HepG2 (cell line): ENCODE results near the gene PPP6R2. TPM values are rescaled to one million over a fixed set of nuclear protein-coding genes. Genes with fewer than 3 reads are reported as not detected.
A peak's percentile ranks its signal among the peaks of the same experiment; 100 is the strongest.

ENCODE experiments used
- ATAC-seq: fragments of 200-7000 bp; cut with Tn5 transposase; 3 replicates; pipeline ENCODE4 v1.9.1; 2020; ENCODE audit warnings: mild to moderate bottlenecking, moderate library complexity
- BruUV-seq: library from RNA; stranded (reverse); fragments of 400-500 nt; replicated peaks from 2 replicates; lab custom pipeline; 2021; lab: Mats Ljungman, UMichigan
- CTCF ChIA-PET: fragments of 300-600 bp; formaldehyde crosslinking; extraction: SDS; loops from one replicate; lab custom pipeline; 2021; ENCODE audit warnings: low total read pairs, inconsistent platforms, low intra/inter-chr PET ratio; lab: Yijun Ruan, JAX
- POLR2A ChIA-PET: fragments of 350-600 bp; sonication (Branson Sonifier 250); formaldehyde crosslinking; loops from one replicate; lab custom pipeline; 2020; ENCODE audit warnings: antibody characterized with exemption, inconsistent platforms; lab: Yijun Ruan, JAX
- DNase-seq: peaks from one replicate; pipeline ENCODE4 v3.0.0-alpha.2; 2015; ENCODE audit warnings: low spot score
- FAIRE-seq: peaks from 3 replicates; lab custom pipeline; 2011; peaks lifted over from hg19 to GRCh38; lab: Jason Lieb, UNC
- H2AFZ ChIP-seq: one replicate; pipeline ENCODE4 v1.6.1; 2011; ENCODE audit warnings: low read length, inconsistent platforms
- H3K27ac ChIP-seq: fragments of 300-600 bp; 3 replicates; pipeline ENCODE4 v1.8.0; 2011; ENCODE audit warnings: mixed run types, mild to moderate bottlenecking, mixed read lengths, low read length, inconsistent platforms; ENCODE audit not compliant: insufficient read depth; ENCODE audit errors: extremely low read length
- H3K27me3 ChIP-seq, 2 experiments: fragments of 200-600 bp in 1 of 2; 2 replicates in 1 of 2; 3 replicates in 1 of 2; pipeline versions ENCODE4 v1.6.0 to v1.8.0; 2011; ENCODE audit warnings: low read length in 2 of 2, mild to moderate bottlenecking in 2 of 2, moderate library complexity in 2 of 2, inconsistent platforms in 1 of 2; ENCODE audit not compliant: insufficient read depth in 2 of 2, control insufficient read depth in 1 of 2
- H3K36me3 ChIP-seq, 2 experiments: fragments of 200-600 bp in 1 of 2; replicated peaks in 1 of 2; 2 replicates in 1 of 2; 3 replicates in 1 of 2; pipeline versions ENCODE4 v1.5.1 to v1.8.0; 2011; ENCODE audit warnings: low read length in 2 of 2, inconsistent platforms in 1 of 2; ENCODE audit not compliant: insufficient read depth in 2 of 2, control insufficient read depth in 1 of 2
- H3K4me1 ChIP-seq: 2 replicates; pipeline ENCODE4 v1.5.1; 2012; ENCODE audit warnings: low read length, inconsistent platforms; ENCODE audit not compliant: insufficient read depth
- H3K4me2 ChIP-seq: 2 replicates; pipeline ENCODE4 v1.6.0; 2011; ENCODE audit warnings: low read depth, low read length, inconsistent platforms
- H3K4me3 ChIP-seq, 3 experiments: fragments of 200-600 bp in 1 of 3; sonication (generic), shearing (Covaris generic) in 1 of 3; replicated peaks in 1 of 3; 2 replicates each; pipeline ENCODE4 v1.5.1; 2011 to 2016; ENCODE audit warnings: low read length in 3 of 3, inconsistent platforms in 2 of 3, low read depth in 2 of 3, mild to moderate bottlenecking in 2 of 3, control low read depth in 1 of 3, mixed read lengths in 1 of 3; ENCODE audit not compliant: insufficient read depth in 1 of 3
- H3K79me2 ChIP-seq: one replicate; pipeline ENCODE4 v1.6.1; 2011; ENCODE audit warnings: low read length, inconsistent platforms; ENCODE audit not compliant: insufficient read depth
- H3K9ac ChIP-seq: 2 replicates; pipeline ENCODE4 v1.6.0; 2011; ENCODE audit warnings: mild to moderate bottlenecking, low read depth, low read length, inconsistent platforms; ENCODE audit not compliant: insufficient read depth
- H3K9me3 ChIP-seq: 2 replicates; pipeline ENCODE4 v1.5.1; 2012; ENCODE audit warnings: mild to moderate bottlenecking, low read length
- H4K20me1 ChIP-seq: 2 replicates; pipeline ENCODE4 v1.6.0; 2011; ENCODE audit warnings: inconsistent platforms, mild to moderate bottlenecking, low read length, moderate library complexity; ENCODE audit not compliant: insufficient read depth
- AGO2 ChIP-seq: fragments of 200-400 bp; formaldehyde crosslinking; optimal IDR thresholded peaks from 2 replicates; pipeline ENCODE3; 2017; ENCODE audit warnings: mild to moderate bottlenecking, low read depth, low read length, moderate library complexity
- ARID4A ChIP-seq: sonication (generic); formaldehyde crosslinking; IDR thresholded peaks from 2 replicates; pipeline ENCODE4 v1.5.0; 2020; ENCODE audit warnings: mild to moderate bottlenecking, missing genetic modification reagents, borderline replicate concordance
- CTCF ChIP-seq: sonication (generic); formaldehyde crosslinking; IDR thresholded peaks from 2 replicates; pipeline ENCODE4 v1.5.0; 2020; ENCODE audit warnings: mild to moderate bottlenecking, missing genetic modification reagents, moderate library complexity
- GMEB2 ChIP-seq: IDR thresholded peaks from 2 replicates; pipeline ENCODE4 v1.6.1; 2016; ENCODE audit warnings: missing biosample characterization, missing genetic modification reagents, low read depth
- RBFOX2 ChIP-seq: fragments of 200-400 bp; formaldehyde crosslinking; IDR thresholded peaks from 2 replicates; pipeline ENCODE4 v1.6.1; 2017; ENCODE audit warnings: low read depth, mild to moderate bottlenecking, low read length
- SRF ChIP-seq: IDR thresholded peaks from 2 replicates; pipeline ENCODE4 v1.6.1; 2011; ENCODE audit warnings: mild to moderate bottlenecking, low read depth, low read length, moderate library complexity
- ZC3H13 ChIP-seq: sonication (generic); formaldehyde crosslinking; IDR thresholded peaks from 2 replicates; pipeline ENCODE4 v1.8.1; 2023; ENCODE audit warnings: mild to moderate bottlenecking, missing genetic modification reagents, moderate library complexity
- WGBS: methylation state at CpG from one replicate; pipeline ENCODE4 v1.1.6; 2017; ENCODE audit warnings: low lambda C conversion rate; 5-methylcytosine and 5-hydroxymethylcytosine counted together
- in situ Hi-C: cut with HindIII; loops from 2 replicates; pipeline ENCODE4 v1.10.0; 2017; ENCODE audit warnings: low pct_unique_long_range_greater_than_20kb; ENCODE audit not compliant: extremely low pct_ligation_motif_present
- intact Hi-C: fragments of 100-400 bp; cut with micrococcal nuclease; formaldehyde crosslinking; loops from one replicate; pipeline ENCODE4 v1.10.0; 2022; ENCODE audit not compliant: unreplicated experiment
- polyA plus RNA-seq, 8 experiments: library from polyadenylated mRNA; depleted of rRNA in 3 of 8; stranded (reverse) in 7 of 8; unstranded in 1 of 8; fragments of >200 nt; fragmentation: Illumina TruSeq in 4 of 8; extraction: Trizol in 4 of 8; gene quantifications; 2 replicates each; pipeline versions ENCODE4 v1.2.1 to v1.2.3, GENCODE V29; 2011 to 2016; ENCODE audit warnings: low read depth in 4 of 8, missing spikeins in 1 of 8, mixed read lengths in 1 of 8; ENCODE audit not compliant: insufficient read depth in 1 of 8
- total RNA-seq, 5 experiments: library from RNA; depleted of rRNA; stranded (reverse); fragments of >200 nt; fragmentation: Illumina TruSeq; extraction: Trizol; gene quantifications; 2 replicates each; pipeline ENCODE4 v1.2.3, GENCODE V29; 2016; ENCODE audit warnings: low read depth in 1 of 5
- TF ChIP-seq, protein P1 (sequence below): sonication (generic); formaldehyde crosslinking; IDR thresholded peaks from 2 replicates; pipeline ENCODE4 v1.4.0; 2020; ENCODE audit warnings: missing genetic modification reagents
- TF ChIP-seq, protein P2 (sequence below): sonication (generic); formaldehyde crosslinking; conservative IDR thresholded peaks from 2 replicates; pipeline ENCODE4 v1.4.0; 2020; ENCODE audit warnings: missing genetic modification reagents
- TF ChIP-seq, protein P3 (sequence below): sonication (generic); formaldehyde crosslinking; IDR thresholded peaks from 2 replicates; pipeline ENCODE4 v1.4.0; 2020; ENCODE audit warnings: missing genetic modification reagents

PPP6R2 gene
- total and polyA plus RNA-seq, 2 of the 13 experiments (the other 11 are each of a cell fraction or from before 2014, with no cell fraction given) = 55.0 to 102 TPM

DNA sequence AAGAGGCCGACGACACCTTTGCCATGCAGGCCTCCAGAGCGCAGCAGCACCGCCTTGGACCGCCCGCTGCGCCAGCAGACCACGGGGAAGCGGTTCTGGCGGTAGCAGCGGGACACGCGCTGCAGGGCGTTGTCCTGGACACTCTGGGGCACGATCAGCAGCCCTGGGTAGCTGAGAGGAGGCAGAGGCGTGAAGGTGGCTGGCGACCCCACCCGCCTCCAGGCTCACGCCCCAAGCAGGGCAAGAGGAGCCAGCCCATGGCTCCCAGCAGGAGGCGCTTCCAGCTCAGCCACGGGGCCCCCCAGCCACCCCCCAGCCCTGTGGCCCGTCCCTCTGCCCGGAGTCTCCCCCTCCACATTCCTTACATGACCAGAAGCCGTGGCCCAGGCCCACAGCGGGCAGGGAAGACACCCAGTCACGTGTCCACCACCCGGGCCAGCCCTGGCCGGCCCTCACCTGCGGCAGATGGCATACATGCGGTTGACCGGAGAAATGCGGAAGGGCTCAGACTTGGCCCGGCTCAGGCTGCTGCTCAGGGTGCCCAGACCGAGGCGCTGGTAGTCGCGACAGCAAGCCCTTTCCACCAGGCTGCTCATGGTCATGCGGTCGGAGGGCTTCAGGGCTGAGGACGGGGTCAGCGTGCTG lies 116.5 kb downstream of the PPP6R2 start:
- intact Hi-C loops = no loop called here

More for the DNA sequence above, 116.5 kb downstream of the PPP6R2 start:
- Histone ChIP-seq H2AFZ (no peak overlapping the region), H3K4me2 (no peak overlapping the region), H3K4me3 (no peak overlapping the region), H3K9me3 (no peaks in the 10 kb centered on the region), H3K9ac (no peak overlapping the region), H3K4me1 (no peaks in the 10 kb centered on the region), H3K79me2 (no peaks in the 10 kb centered on the region), H3K27me3 (no peaks in the 10 kb centered on the region), H3K36me3 (peaks cover 30 to 59% of the 10 kb centered on the region in 2 experiments; a peak in 4 of 5 replicates), H4K20me1 (no peaks in the 10 kb centered on the region), H3K27ac (no peak overlapping the region)
- WGBS = 98% methylated on average over 24 of the region's 41 CpGs
- POLR2A ChIA-PET = no interaction called here
- ATAC-seq = no peak
- CTCF ChIA-PET = no interaction called here
- in situ Hi-C loops = no loop called here
- TF ChIP-seq CTCF (CRISPR knock-in tag) (0 out of 2 replicates have a peak, but pooled peaks have one; percentile 13), RBFOX2 (0 out of 2 replicates have a peak, but pooled peaks have one; percentile 17), GMEB2 (no peak), ARID4A (CRISPR knock-in tag) (no peak), AGO2 (peak; percentile 36), ZC3H13 (CRISPR knock-in tag) (no peak), SRF (no peak)
- TF ChIP-seq, protein P1, sequence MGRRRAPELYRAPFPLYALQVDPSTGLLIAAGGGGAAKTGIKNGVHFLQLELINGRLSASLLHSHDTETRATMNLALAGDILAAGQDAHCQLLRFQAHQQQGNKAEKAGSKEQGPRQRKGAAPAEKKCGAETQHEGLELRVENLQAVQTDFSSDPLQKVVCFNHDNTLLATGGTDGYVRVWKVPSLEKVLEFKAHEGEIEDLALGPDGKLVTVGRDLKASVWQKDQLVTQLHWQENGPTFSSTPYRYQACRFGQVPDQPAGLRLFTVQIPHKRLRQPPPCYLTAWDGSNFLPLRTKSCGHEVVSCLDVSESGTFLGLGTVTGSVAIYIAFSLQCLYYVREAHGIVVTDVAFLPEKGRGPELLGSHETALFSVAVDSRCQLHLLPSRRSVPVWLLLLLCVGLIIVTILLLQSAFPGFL = no peak
- TF ChIP-seq, protein P2, sequence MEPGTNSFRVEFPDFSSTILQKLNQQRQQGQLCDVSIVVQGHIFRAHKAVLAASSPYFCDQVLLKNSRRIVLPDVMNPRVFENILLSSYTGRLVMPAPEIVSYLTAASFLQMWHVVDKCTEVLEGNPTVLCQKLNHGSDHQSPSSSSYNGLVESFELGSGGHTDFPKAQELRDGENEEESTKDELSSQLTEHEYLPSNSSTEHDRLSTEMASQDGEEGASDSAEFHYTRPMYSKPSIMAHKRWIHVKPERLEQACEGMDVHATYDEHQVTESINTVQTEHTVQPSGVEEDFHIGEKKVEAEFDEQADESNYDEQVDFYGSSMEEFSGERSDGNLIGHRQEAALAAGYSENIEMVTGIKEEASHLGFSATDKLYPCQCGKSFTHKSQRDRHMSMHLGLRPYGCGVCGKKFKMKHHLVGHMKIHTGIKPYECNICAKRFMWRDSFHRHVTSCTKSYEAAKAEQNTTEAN (CRISPR knock-in tag) = no peak
- TF ChIP-seq, protein P3, sequence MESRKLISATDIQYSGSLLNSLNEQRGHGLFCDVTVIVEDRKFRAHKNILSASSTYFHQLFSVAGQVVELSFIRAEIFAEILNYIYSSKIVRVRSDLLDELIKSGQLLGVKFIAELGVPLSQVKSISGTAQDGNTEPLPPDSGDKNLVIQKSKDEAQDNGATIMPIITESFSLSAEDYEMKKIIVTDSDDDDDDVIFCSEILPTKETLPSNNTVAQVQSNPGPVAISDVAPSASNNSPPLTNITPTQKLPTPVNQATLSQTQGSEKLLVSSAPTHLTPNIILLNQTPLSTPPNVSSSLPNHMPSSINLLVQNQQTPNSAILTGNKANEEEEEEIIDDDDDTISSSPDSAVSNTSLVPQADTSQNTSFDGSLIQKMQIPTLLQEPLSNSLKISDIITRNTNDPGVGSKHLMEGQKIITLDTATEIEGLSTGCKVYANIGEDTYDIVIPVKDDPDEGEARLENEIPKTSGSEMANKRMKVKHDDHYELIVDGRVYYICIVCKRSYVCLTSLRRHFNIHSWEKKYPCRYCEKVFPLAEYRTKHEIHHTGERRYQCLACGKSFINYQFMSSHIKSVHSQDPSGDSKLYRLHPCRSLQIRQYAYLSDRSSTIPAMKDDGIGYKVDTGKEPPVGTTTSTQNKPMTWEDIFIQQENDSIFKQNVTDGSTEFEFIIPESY (CRISPR knock-in tag) = peak; percentile 41; the same call in 1 of the 2 replicates
- DNase-seq = no peak
- no peak for FAIRE-seq
- BruUV-seq = no TSS peak
